IPS-20b (cell line): ENCODE data around the gene PLA2G4E.

Experiments
- H3K27ac ChIP-seq: one replicate; pipeline ENCODE4 v1.5.1; 2013; ENCODE audit warnings: low read length
- H3K27me3 ChIP-seq: 2 replicates; pipeline ENCODE4 v1.6.1; 2013; ENCODE audit warnings: mild to moderate bottlenecking, low read length, inconsistent platforms; ENCODE audit not compliant: insufficient read depth
- H3K36me3 ChIP-seq: 2 replicates; pipeline ENCODE4 v1.6.1; 2013; ENCODE audit warnings: low read depth, mild to moderate bottlenecking, inconsistent platforms, low read length, moderate library complexity; ENCODE audit not compliant: insufficient read depth
- H3K4me1 ChIP-seq: 2 replicates; pipeline ENCODE4 v1.6.1; 2013; ENCODE audit warnings: mild to moderate bottlenecking, control low read depth, inconsistent platforms, low read length, moderate library complexity; ENCODE audit not compliant: insufficient read depth
- H3K4me3 ChIP-seq: 2 replicates; pipeline ENCODE4 v1.5.1; 2013; ENCODE audit warnings: mild to moderate bottlenecking, low read length, inconsistent platforms
- H3K9ac ChIP-seq: 2 replicates; pipeline ENCODE4 v1.6.1; 2013; ENCODE audit warnings: low read depth, mild to moderate bottlenecking, inconsistent platforms, low read length, moderate library complexity
- H3K9me3 ChIP-seq: 2 replicates; pipeline ENCODE4 v1.6.1; 2013; ENCODE audit warnings: mild to moderate bottlenecking, low read depth, low read length, inconsistent platforms; ENCODE audit not compliant: insufficient read depth

Gene PLA2G4E

DNA sequence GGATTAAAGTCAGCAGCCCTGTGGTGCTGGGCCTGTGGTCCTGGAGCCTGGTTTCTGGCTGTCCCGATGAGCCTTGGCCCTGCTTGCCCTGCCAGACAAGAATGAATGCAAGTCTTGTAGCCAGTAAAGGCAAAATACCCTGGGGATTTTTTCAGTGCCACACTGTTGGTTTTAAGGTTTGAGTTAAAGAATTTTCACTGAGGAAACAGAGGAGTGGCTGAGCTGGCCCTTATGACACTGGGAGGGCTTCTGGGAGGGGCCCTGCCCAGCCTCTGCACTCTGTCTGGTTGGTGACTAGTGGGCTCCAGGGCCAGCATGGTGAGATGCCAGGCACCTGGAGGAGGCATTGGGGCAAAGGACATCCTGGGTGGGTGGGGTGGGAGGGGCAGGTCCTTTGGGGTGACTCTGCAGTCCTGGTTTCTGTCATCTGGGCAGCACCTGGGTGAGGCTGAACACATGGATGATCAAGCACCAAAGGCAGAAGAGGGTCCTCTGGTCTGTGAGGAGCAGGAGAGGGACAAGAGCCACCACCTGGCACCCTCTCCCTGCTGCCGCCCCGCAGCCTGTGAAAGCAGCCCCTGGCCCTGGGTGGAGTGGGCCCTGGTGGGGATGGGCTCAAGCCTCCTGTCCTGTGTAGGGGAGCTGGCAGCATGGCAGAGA lies 12.5 kb upstream of the PLA2G4E start:
- Histone ChIP-seq H3K4me3 (no peak overlapping the region), H3K9ac (no peak overlapping the region)

DNA sequence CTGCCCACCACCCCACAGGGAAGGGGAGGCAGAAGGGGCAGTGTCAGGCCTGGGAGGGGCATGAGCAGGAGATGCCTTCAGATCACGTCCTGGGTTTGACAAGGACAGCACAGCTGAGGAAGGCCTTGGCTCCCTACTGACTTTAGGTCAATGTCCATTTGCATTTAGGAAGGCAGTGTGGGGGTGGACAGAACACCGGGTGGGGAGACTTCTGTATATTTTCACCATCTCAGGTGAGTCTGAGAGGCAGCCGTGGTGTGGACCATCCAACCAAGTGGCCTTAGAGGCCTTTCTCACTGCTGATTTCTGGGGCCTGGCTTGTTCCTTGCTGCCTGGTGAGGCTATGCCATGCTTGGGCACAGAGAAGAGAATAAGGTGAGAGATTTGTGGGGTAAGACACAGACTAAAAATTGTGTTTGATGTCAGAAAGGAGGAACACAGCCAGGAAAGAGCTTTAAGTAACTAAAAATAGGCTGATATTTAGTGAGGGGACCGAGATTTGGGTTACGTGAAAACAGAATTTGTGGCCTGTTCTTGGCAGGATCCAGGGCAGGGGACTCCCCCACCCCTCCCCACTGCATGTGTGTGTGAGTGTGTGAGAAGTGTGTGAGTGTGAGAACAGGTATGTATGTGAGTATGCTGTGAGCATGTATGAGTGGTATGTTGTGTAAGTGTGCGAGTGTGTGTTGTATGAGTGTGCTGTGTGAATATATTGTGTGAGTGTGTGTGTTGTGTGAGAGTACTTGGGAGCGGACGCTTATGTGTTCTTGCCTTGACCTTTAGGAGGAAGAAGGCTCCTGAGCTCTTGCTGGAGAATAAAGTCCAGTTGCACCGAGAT lies 11.8 kb upstream of the PLA2G4E start:
- Histone ChIP-seq H3K27me3 (no peaks in the 10 kb centered on the region), H3K4me3 (no peak overlapping the region), H3K9me3 (0 out of 2 replicates have a peak, but pooled peaks cover 3% of the 10 kb centered on the region), H3K4me1 (peaks cover 8% of the 10 kb centered on the region; the same call in 1 of the 2 replicates), H3K27ac (no peak overlapping the region), H3K36me3 (no peaks in the 10 kb centered on the region), H3K9ac (no peak overlapping the region)

More for the DNA sequence above, 12.5 kb upstream of the PLA2G4E start:
- Histone ChIP-seq H3K36me3 (no peaks in the 10 kb centered on the region), H3K4me1 (peaks cover 8% of the 10 kb centered on the region; the same call in 1 of the 2 replicates), H3K27me3 (no peaks in the 10 kb centered on the region), H3K9me3 (0 out of 2 replicates have a peak, but pooled peaks cover 3% of the 10 kb centered on the region), H3K27ac (no peak overlapping the region)

- H3K9ac ChIP-seq, result no peak overlapping the region
- H3K36me3 ChIP-seq, result no peaks in the 10 kb centered on the region
- H3K4me3 ChIP-seq, result no peak overlapping the region
- no peak overlapping the region for H3K27ac ChIP-seq
- no peaks in the 10 kb centered on the region for H3K27me3 ChIP-seq
- H3K9me3 ChIP-seq, result 0 out of 2 replicates have a peak, but pooled peaks cover 3% of the 10 kb centered on the region
- H3K4me1 ChIP-seq, result peaks cover 8% of the 10 kb centered on the region; the same call in 1 of the 2 replicates
Observed at GRCh38 chr15:42031198-42031915, 10.5 kb upstream of the PLA2G4E start.

- Histone ChIP-seq H3K4me3 (no peak overlapping the region), H3K4me1 (no peaks in the 10 kb centered on the region), H3K27ac (no peak overlapping the region), H3K27me3 (no peaks in the 10 kb centered on the region), H3K36me3 (no peaks in the 10 kb centered on the region), H3K9me3 (peaks cover 26% of the 10 kb centered on the region), H3K9ac (no peak overlapping the region)
Observed at GRCh38 chr15:42027521-42027920, 6.7 kb upstream of the PLA2G4E start.

DNA sequence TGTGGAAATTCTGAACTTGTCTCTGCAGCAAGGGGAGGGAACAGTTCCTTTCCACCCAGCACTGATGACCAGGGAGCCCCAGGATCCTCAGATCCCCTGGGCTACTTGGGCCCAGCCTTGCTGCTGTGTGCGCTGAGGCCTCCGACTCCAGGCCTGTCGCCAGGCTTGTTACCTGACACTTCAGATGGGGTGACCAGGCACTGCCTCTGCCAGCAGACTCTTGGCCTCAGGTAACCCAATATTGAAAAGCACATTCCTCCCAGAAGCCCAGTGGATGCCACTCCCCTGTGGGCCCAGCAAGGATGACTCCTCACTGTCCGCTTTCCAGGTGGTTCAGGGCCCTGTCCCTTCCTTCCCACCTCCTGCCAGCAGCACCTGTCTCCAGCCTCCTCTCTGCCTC lies 3.5 kb upstream of the PLA2G4E start:
- Histone ChIP-seq H3K27ac (no peak overlapping the region), H3K27me3 (no peaks in the 10 kb centered on the region), H3K9ac (no peak overlapping the region), H3K9me3 (peaks cover 34% of the 10 kb centered on the region), H3K36me3 (no peaks in the 10 kb centered on the region), H3K4me3 (no peak overlapping the region), H3K4me1 (no peaks in the 10 kb centered on the region)

DNA sequence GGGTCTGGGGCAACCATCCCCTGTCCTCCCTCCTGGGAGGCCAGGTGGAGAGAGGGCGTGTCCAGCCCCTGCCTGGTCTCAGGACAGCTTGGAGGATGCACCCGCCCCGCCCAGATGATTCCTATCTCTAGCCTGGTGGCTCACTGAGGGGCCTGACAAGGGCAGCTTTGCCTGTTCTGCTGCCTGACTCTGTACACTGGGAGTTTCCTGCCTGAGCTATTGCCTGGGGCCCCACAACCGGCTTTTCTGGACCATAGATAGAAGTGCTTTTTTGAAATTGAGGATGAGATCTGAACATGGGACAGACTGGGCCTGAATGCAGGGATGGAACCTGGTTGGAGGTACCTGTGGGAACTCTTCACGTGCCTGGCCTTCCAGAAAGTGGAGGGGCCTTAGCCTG lies 751 bp upstream of the PLA2G4E start:
- no peaks in the 10 kb centered on the region for H3K27me3 ChIP-seq
- H3K9me3 ChIP-seq, result peaks cover 34% of the 10 kb centered on the region
- no peaks in the 10 kb centered on the region for H3K36me3 ChIP-seq
- no peak overlapping the region for H3K9ac ChIP-seq
- H3K4me3 ChIP-seq, result no peak overlapping the region
- H3K27ac ChIP-seq, result no peak overlapping the region
- H3K4me1 ChIP-seq, result no peaks in the 10 kb centered on the region

DNA sequence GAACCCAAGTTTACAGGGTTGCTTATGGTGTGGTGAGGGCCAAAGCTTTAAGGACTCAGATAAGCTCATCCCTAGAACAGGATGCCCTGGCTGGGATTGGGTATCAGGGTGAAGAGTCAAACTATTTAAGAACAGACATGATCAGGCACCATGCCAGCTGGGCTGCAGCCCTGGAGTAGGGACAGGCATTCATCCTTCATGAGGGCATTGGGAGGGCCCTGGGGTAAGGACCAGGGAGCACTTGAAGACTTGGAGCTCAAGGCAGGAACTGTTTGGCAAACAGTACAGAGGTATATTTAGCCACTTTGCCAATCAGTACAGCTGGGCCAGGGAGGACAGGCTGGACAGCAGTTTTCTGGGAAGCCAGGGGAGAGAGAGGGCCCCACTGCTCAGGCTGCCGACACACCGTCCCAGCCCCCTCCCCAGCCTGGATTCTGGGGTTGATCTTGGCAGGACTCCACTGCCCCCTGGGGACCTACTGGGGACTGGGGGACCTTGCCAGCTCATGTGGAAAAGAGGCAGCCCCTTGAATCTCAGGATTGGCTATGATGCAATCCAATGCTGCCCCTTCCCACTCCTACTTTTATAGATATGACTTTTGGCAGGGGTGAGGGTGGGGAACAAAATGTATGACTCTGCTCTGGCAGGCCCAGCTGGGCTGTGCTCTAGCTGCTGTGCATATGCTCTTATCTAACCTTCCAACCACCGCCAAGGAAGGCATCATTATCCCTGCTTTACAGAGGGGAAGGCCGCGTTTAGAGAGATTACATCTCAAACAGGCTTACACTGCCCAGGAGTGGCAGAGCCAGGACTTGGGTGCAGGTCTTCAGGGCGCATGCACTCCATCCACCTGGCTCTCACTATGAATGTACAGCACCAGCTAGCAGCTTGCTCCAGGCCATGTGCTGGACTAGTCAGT lies 2.3 kb downstream of the PLA2G4E start:
- Histone ChIP-seq H3K27ac (no peak overlapping the region), H3K9me3 (peaks cover 21% of the 10 kb centered on the region), H3K4me3 (no peak overlapping the region), H3K9ac (no peak overlapping the region), H3K36me3 (no peaks in the 10 kb centered on the region), H3K4me1 (no peaks in the 10 kb centered on the region), H3K27me3 (no peaks in the 10 kb centered on the region)

DNA sequence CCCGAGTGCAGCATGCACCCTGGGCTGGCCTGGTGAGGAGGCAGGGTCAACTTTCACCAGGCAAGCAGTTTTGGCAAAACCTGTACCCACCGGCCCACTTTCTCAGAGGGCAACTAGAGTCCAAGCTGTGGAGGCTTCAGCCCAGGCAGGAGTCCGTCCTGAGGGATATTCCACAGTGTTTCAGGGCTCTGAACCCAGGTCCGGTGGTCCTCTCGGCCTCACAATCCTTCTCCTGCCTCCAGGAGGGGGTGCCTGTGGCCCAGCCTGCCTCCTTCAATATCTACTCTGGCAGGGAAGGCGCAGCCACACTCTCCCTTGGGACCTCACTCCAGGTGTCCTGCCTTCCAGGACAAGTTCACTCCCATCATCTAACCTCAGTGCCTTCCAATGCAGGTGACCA lies 3.9 kb downstream of the PLA2G4E start:
- peaks cover 6% of the 10 kb centered on the region for H3K9me3 ChIP-seq
- no peaks in the 10 kb centered on the region for H3K36me3 ChIP-seq
- H3K4me3 ChIP-seq, result no peak overlapping the region
- H3K27ac ChIP-seq, result no peak overlapping the region
- H3K4me1 ChIP-seq, result no peaks in the 10 kb centered on the region
- H3K27me3 ChIP-seq, result no peaks in the 10 kb centered on the region
- H3K9ac ChIP-seq, result no peak overlapping the region

- Histone ChIP-seq H3K9me3 (no peaks in the 10 kb centered on the region), H3K4me3 (no peak overlapping the region), H3K4me1 (no peaks in the 10 kb centered on the region), H3K9ac (no peak overlapping the region), H3K27me3 (no peaks in the 10 kb centered on the region; the same call in 1 of the 2 replicates), H3K27ac (no peak overlapping the region), H3K36me3 (no peaks in the 10 kb centered on the region)
Observed at GRCh38 chr15:42014406-42014805, 6.4 kb downstream of the PLA2G4E start.

GRCh38 chr15:42012928-42013482 lies 7.8 kb downstream of the PLA2G4E start:
- Histone ChIP-seq H3K4me3 (no peak overlapping the region), H3K4me1 (no peaks in the 10 kb centered on the region), H3K9me3 (no peaks in the 10 kb centered on the region), H3K27me3 (no peaks in the 10 kb centered on the region; the same call in 1 of the 2 replicates), H3K27ac (no peak overlapping the region), H3K36me3 (no peaks in the 10 kb centered on the region), H3K9ac (no peak overlapping the region)
